Measurements from ENCODE around the gene PHACTR1. TPM values are rescaled to one million over a fixed set of nuclear protein-coding genes. Genes with fewer than 3 reads are reported as not detected.

The PHACTR1 gene
- total and polyA plus RNA-seq, 7 donors = 0.60 to 7.5 (median 3.7) TPM

DNA sequence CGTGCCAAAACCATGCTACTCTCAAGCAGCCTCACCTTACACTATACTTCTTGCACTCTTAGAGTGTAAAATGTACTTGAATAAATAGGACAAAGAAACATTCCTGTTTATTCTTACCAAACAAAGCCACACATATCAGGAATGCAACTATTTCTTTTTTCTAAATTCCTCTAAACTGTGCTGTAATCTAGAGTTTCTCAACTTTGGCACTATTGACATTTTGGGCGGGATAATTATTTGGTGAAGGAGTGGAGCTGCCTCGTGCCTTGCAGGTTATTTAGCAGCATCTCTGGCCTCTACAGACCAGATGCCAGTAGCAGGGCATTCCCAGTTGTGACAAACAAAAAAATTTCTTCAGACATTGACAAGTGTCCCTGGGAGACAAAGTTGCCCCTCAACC lies 86.9 kb downstream of the PHACTR1 start:
- H3K36me3 ChIP-seq = no peaks in the 10 kb centered on the region
- H3K4me1 ChIP-seq = no peaks in the 10 kb centered on the region
- no peak for DNase-seq
- WGBS, 2 donors = 13 to 64% methylated on average over 3 of the region's 3 CpGs
- H3K9me3 ChIP-seq = no peaks in the 10 kb centered on the region
- no peak overlapping the region for H3K27ac ChIP-seq
- TF ChIP-seq POLR2AphosphoS5 (IDR thresholded peaks at IDR 0.05) = no peak
- TF ChIP-seq, protein P1, sequence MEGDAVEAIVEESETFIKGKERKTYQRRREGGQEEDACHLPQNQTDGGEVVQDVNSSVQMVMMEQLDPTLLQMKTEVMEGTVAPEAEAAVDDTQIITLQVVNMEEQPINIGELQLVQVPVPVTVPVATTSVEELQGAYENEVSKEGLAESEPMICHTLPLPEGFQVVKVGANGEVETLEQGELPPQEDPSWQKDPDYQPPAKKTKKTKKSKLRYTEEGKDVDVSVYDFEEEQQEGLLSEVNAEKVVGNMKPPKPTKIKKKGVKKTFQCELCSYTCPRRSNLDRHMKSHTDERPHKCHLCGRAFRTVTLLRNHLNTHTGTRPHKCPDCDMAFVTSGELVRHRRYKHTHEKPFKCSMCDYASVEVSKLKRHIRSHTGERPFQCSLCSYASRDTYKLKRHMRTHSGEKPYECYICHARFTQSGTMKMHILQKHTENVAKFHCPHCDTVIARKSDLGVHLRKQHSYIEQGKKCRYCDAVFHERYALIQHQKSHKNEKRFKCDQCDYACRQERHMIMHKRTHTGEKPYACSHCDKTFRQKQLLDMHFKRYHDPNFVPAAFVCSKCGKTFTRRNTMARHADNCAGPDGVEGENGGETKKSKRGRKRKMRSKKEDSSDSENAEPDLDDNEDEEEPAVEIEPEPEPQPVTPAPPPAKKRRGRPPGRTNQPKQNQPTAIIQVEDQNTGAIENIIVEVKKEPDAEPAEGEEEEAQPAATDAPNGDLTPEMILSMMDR (IDR thresholded peaks at IDR 0.05) = no peak
- no peak for TF ChIP-seq EP300 (IDR thresholded peaks at IDR 0.05)
- TF ChIP-seq POLR2A (IDR thresholded peaks at IDR 0.05) = no peak
- H3K27me3 ChIP-seq = no peaks in the 10 kb centered on the region
- intact Hi-C loops (cut with DNase I) = no loop called here
- no peak overlapping the region for H3K4me3 ChIP-seq

DNA sequence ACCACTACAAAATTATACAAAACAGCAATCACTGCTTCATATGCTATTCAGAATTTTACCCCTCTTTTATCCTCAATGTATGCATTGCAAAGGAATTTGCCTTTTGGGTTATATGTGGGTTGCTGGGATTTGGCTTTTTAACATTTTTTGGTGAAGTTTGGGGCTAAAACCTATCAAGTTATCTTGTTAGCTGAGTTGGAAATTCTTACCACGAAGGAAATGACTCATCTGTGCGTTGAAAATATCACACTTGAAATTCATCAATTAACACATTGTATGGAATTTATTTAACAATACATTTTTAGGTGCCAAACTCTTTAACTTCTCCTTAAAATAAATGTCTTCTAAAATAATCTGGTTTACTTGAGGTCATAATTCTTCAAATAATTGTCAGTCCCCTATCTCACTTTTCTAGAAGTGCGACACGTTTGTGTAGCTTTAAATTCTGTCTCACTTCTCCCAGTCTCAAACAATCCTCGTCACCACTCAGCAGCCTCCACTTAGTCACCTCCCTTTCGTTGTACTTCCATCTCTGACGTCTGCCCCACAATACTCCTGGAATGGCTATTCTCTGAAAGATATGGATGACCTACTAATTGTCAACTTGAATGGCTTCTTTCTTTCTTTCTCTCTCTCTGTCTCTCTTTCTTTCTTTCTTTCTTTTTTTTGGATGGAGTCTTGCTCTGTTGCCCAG lies 88.5 kb downstream of the PHACTR1 start:
- intact Hi-C loops (cut with DNase I) = no loop called here
- Histone ChIP-seq H3K9me3 (no peaks in the 10 kb centered on the region), H3K27me3 (no peaks in the 10 kb centered on the region), H3K4me1 (no peaks in the 10 kb centered on the region), H3K4me3 (no peak overlapping the region), H3K36me3 (no peaks in the 10 kb centered on the region), H3K27ac (no peak overlapping the region)
- 72 to 78% methylated on average over 7 of the region's 7 CpGs for WGBS, 2 donors
- no peak for DNase-seq
- TF ChIP-seq POLR2A (IDR thresholded peaks at IDR 0.05) (no peak), EP300 (IDR thresholded peaks at IDR 0.05) (no peak), POLR2AphosphoS5 (IDR thresholded peaks at IDR 0.05) (no peak)
- TF ChIP-seq, protein P1 (IDR thresholded peaks at IDR 0.05) = no peak

DNA sequence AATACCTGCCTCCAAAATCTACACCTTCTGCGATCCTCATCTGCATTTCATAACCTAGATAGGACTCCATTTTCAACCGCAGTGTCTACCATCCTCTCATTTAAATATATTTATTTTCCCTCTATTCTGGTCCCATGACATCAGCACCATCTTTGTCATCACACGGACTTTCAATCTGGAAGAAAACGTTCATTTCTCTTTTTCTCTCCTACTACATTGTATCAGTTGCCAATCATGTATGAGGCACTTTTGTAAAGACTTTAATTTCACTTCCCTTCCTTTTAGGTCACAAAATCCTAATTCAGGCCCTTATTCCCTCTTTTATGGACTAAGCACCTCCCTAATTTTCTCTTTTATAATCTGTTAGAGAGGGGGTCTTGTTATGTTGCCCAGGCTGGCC lies 89.6 kb downstream of the PHACTR1 start:
- DNase-seq = no peak
- Histone ChIP-seq H3K9me3 (no peaks in the 10 kb centered on the region), H3K4me1 (no peaks in the 10 kb centered on the region), H3K27ac (no peak overlapping the region), H3K4me3 (no peak overlapping the region), H3K27me3 (no peaks in the 10 kb centered on the region), H3K36me3 (no peaks in the 10 kb centered on the region)
- intact Hi-C loops (cut with DNase I) = no loop called here
- 80 to 84% methylated on average over 4 of the region's 4 CpGs for WGBS, 2 donors
- TF ChIP-seq POLR2AphosphoS5 (IDR thresholded peaks at IDR 0.05) (no peak), POLR2A (IDR thresholded peaks at IDR 0.05) (no peak), EP300 (IDR thresholded peaks at IDR 0.05) (no peak)

DNA sequence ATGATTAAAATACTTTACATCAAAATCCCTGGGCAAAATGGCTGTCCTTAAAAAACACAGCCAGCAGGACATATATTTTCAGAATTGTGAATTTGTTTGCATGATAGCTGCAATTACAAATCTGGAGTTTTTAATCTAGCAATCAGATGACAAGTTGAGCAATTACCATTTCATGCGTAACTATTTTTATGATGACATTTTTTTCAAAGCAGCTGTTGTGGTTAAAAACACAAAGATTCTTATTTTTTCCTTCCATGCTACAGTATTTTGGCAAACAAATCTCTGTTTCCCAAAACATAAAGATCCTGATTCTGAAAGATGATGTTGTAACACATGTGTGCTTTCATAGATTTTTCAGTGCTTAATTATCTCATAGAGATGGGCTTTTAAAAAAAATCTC lies 90.2 kb downstream of the PHACTR1 start:
- TF ChIP-seq POLR2A (IDR thresholded peaks at IDR 0.05) (no peak), EP300 (IDR thresholded peaks at IDR 0.05) (no peak), POLR2AphosphoS5 (IDR thresholded peaks at IDR 0.05) (no peak)
- TF ChIP-seq, protein P1 (IDR thresholded peaks at IDR 0.05) = no peak
- H3K27ac ChIP-seq = no peak overlapping the region
- intact Hi-C loops (cut with DNase I) = no loop called here
- no peaks in the 10 kb centered on the region for H3K9me3 ChIP-seq
- WGBS, 2 donors = 61 to 76% methylated on average over 1 of the region's 1 CpG
- no peaks in the 10 kb centered on the region for H3K27me3 ChIP-seq
- no peaks in the 10 kb centered on the region for H3K36me3 ChIP-seq
- no peak overlapping the region for H3K4me3 ChIP-seq
- no peaks in the 10 kb centered on the region for H3K4me1 ChIP-seq
- no peak for DNase-seq

DNA sequence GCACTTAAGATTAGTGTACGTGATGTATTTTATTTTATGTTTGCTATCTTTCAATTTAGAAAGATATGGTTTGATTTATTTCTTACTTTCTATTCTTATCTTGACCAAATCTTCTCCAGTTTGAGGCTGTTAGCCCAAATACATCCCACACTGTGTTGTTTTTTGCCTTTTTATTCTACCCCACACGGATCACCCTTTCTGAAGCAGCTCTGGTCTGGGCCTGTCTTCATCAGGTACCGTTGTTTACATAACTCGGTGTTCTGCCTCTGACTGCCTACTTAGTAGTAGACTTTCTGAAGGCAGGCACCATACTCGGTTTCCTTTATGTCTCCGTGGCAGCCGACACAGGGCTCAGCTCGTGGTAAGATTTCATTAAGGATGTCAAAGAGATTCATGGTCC lies 95.0 kb downstream of the PHACTR1 start:
- DNase-seq = no peak
- Histone ChIP-seq H3K27me3 (no peaks in the 10 kb centered on the region), H3K36me3 (no peaks in the 10 kb centered on the region), H3K27ac (no peak overlapping the region), H3K9me3 (no peaks in the 10 kb centered on the region), H3K4me1 (no peaks in the 10 kb centered on the region), H3K4me3 (no peak overlapping the region)
- no peak for TF ChIP-seq EP300 (IDR thresholded peaks at IDR 0.05)
- no peak for TF ChIP-seq POLR2AphosphoS5 (IDR thresholded peaks at IDR 0.05)
- no peak for TF ChIP-seq POLR2A (IDR thresholded peaks at IDR 0.05)
- TF ChIP-seq, protein P1 (IDR thresholded peaks at IDR 0.05) = no peak
- intact Hi-C loops (cut with DNase I) = no loop called here
- 71 to 76% methylated on average over 8 of the region's 8 CpGs for WGBS, 2 donors
